A673 (cell line): ENCODE measurements around the gene COL28A1. TPM values are rescaled to one million over a fixed set of nuclear protein-coding genes. Genes with fewer than 3 reads are reported as not detected.

Experiments
- BruUV-seq: library from RNA; stranded (reverse); fragments of 400-500 nt; replicated peaks from 2 replicates; lab custom pipeline; 2021; lab: Mats Ljungman, UMichigan
- CTCF ChIA-PET: fragments of 300-600 bp; sonication (Branson Sonifier 250); formaldehyde crosslinking; loops from one replicate; lab custom pipeline; 2022; ENCODE audit warnings: antibody characterized with exemption; lab: Charles Lee
- POLR2A ChIA-PET: fragments of 300-600 bp; sonication (Branson Sonifier 250); formaldehyde crosslinking; loops from one replicate; lab custom pipeline; 2022; ENCODE audit warnings: antibody characterized with exemption; ENCODE audit not compliant: low non-redundant PET; lab: Charles Lee
- DNase-seq: peaks from one replicate; pipeline ENCODE4 v3.0.0-alpha.2; 2015; ENCODE audit warnings: low spot score
- H3K27ac ChIP-seq: fragments of 200-600 bp; sonication (generic); 2 replicates; pipeline ENCODE4 v1.5.1; 2016; ENCODE audit warnings: mixed run types, low read depth, mild to moderate bottlenecking, mixed read lengths, antibody characterized with exemption, low read length; ENCODE audit not compliant: poor library complexity, severe bottlenecking
- H3K27me3 ChIP-seq: fragments of 200-600 bp; sonication (generic); replicated peaks from 2 replicates; pipeline ENCODE4 v1.6.1; 2017; ENCODE audit warnings: mixed run types, low read depth, mild to moderate bottlenecking, mixed read lengths, antibody characterized with exemption, low read length; ENCODE audit not compliant: insufficient read depth, poor library complexity
- H3K36me3 ChIP-seq: fragments of 200-600 bp; sonication (generic); 2 replicates; pipeline ENCODE4 v1.6.1; 2016; ENCODE audit warnings: mixed run types, mild to moderate bottlenecking, mixed read lengths, antibody characterized with exemption, low read length; ENCODE audit not compliant: insufficient read depth, poor library complexity, severe bottlenecking
- H3K4me1 ChIP-seq: fragments of 200-600 bp; sonication (generic); 2 replicates; pipeline ENCODE4 v1.6.1; 2017; ENCODE audit warnings: mixed run types, mild to moderate bottlenecking, mixed read lengths, antibody characterized with exemption, low read length; ENCODE audit not compliant: insufficient read depth, poor library complexity, severe bottlenecking
- H3K4me3 ChIP-seq: fragments of 200-600 bp; sonication (generic); 2 replicates; pipeline ENCODE4 v1.5.1; 2016; ENCODE audit warnings: low read depth, mixed run types, mild to moderate bottlenecking, mixed read lengths, low read length; ENCODE audit not compliant: poor library complexity, severe bottlenecking
- H3K9me3 ChIP-seq: fragments of 200-600 bp; sonication (generic); 2 replicates; pipeline ENCODE4 v1.6.1; 2016; ENCODE audit warnings: mixed run types, low read depth, mild to moderate bottlenecking, mixed read lengths, antibody characterized with exemption, low read length; ENCODE audit not compliant: poor library complexity, severe bottlenecking
- CTCF ChIP-seq: fragments of 300-800, 200-600 bp; sonication (generic); conservative IDR thresholded peaks from 2 replicates; pipeline ENCODE4 v1.5.1; 2017; ENCODE audit warnings: low read depth, mild to moderate bottlenecking, antibody characterized with exemption, low read length, moderate library complexity, mixed read lengths
- EZH2 ChIP-seq: fragments of 200-600 bp; sonication (generic); IDR thresholded peaks from 2 replicates; pipeline ENCODE4 v1.6.1; 2017; ENCODE audit warnings: borderline replicate concordance, low read depth, mild to moderate bottlenecking, mixed read lengths, antibody characterized with exemption, low read length; ENCODE audit not compliant: poor library complexity, severe bottlenecking
- intact Hi-C: fragments of 100-400 bp; cut with micrococcal nuclease; formaldehyde crosslinking; loops from one replicate; pipeline ENCODE4 v1.10.0; 2022; ENCODE audit not compliant: unreplicated experiment
- total RNA-seq: library from RNA; stranded (reverse); gene quantifications from 2 replicates; pipeline ENCODE4 v1.2.3, GENCODE V29; 2021

Gene COL28A1
- total RNA-seq, 1 experiment from 2014 or later, result 0.34 TPM

- ChIA-PET POLR2A (no interaction called here), CTCF (no interaction called here)
- no peaks in the 10 kb centered on the region for H3K27me3 ChIP-seq
- H3K4me3 ChIP-seq, result no peak overlapping the region
- TF ChIP-seq EZH2 (no peak), CTCF (no peak)
- no peak for DNase-seq
- H3K27ac ChIP-seq, result no peak overlapping the region
- no TSS peak for BruUV-seq
- H3K4me1 ChIP-seq, result no peaks in the 10 kb centered on the region
- no peaks in the 10 kb centered on the region for H3K36me3 ChIP-seq
- intact Hi-C loops, result no loop called here
- no peaks in the 10 kb centered on the region for H3K9me3 ChIP-seq
Measured at GRCh38 chr7:7309203-7309602, 226.5 kb downstream of the COL28A1 start.

Other genes starting within 250 kb of the COL28A1 start
- 19.2 and 21.0 TPM in 2 replicates for gene MIOS, start 31.0 kb upstream of the COL28A1 start, total RNA-seq
- 13.3 and 13.5 TPM in 2 replicates for gene UMAD1, start 104.9 kb upstream of the COL28A1 start, total RNA-seq
- 61.4 and 72.8 TPM in 2 replicates for gene RPA3, start 182.7 kb upstream of the COL28A1 start, total RNA-seq